Endometrial microvascular endothelial cells (primary cell): ENCODE results near the gene GNRHR. TPM values are rescaled to one million over a fixed set of nuclear protein-coding genes. Genes with fewer than 3 reads are reported as not detected.
"Not testable (repeated sequence)": the region's sequence is repeated elsewhere in the genome, so short reads cannot be mapped to it uniquely, and the experiment has no call there.

Experiments
- in situ Hi-C: cut with HindIII; loops from 2 replicates; pipeline ENCODE4 v1.10.0; 2017; ENCODE audit warnings: low sequenced_read_pairs, low pct_unique_long_range_greater_than_20kb; ENCODE audit errors: inconsistent ontology term
- total RNA-seq: library from RNA; depleted of rRNA; stranded (reverse); fragments of >200 nt; gene quantifications from one replicate; pipeline ENCODE4 v1.2.3, GENCODE V29; 2015; ENCODE audit errors: inconsistent ontology term

The GNRHR gene
- total RNA-seq: not detected

- in situ Hi-C loops: no loop called here
Measured at GRCh38 chr4:67754288-67754687, at the start of gene GNRHR. GNRHR (minus strand) TSS chr4:67754388; CDS start chr4:67754335, 53 bp downstream.

- in situ Hi-C loops: no loop called here
Measured at GRCh38 chr4:67796810-67797209, 42.6 kb upstream of the GNRHR start.

GRCh38 chr4:67790721-67791120 lies 36.5 kb upstream of the GNRHR start:
- in situ Hi-C loops: no loop called here

- in situ Hi-C loops: no loop called here
Measured at GRCh38 chr4:67787311-67787710, 33.1 kb upstream of the GNRHR start.

GRCh38 chr4:67785528-67785927 lies 31.3 kb upstream of the GNRHR start:
- in situ Hi-C loops: no loop called here

- in situ Hi-C loops: no loop called here
Measured at GRCh38 chr4:67779631-67780030, 25.4 kb upstream of the GNRHR start.

- in situ Hi-C loops: no loop called here
Measured at GRCh38 chr4:67776746-67777145, 22.6 kb upstream of the GNRHR start.

- in situ Hi-C loops: no loop called here
Measured at GRCh38 chr4:67770422-67770821, 16.2 kb upstream of the GNRHR start.

GRCh38 chr4:67765928-67766327 lies 11.7 kb upstream of the GNRHR start:
- in situ Hi-C loops: no loop called here

- in situ Hi-C loops: no loop called here
Measured at GRCh38 chr4:67765401-67765800, 11.2 kb upstream of the GNRHR start.

GRCh38 chr4:67764183-67764582 lies 10.0 kb upstream of the GNRHR start:
- in situ Hi-C loops: no loop called here

- in situ Hi-C loops: no loop called here
Measured at GRCh38 chr4:67762086-67762485, 7.9 kb upstream of the GNRHR start.

- in situ Hi-C loops: not testable (repeated sequence)
Measured at GRCh38 chr4:67756991-67757390, 2.8 kb upstream of the GNRHR start.

- in situ Hi-C loops: no loop called here
Measured at GRCh38 chr4:67755974-67756373, 1.8 kb upstream of the GNRHR start.

GRCh38 chr4:67751260-67751659 lies 2.9 kb downstream of the GNRHR start:
- in situ Hi-C loops: no loop called here

- in situ Hi-C loops: no loop called here
Measured at GRCh38 chr4:67750691-67751090, 3.5 kb downstream of the GNRHR start.

- in situ Hi-C loops: no loop called here
Measured at GRCh38 chr4:67749286-67749685, 4.9 kb downstream of the GNRHR start.

- in situ Hi-C loops: no loop called here
Measured at GRCh38 chr4:67746797-67747495, 7.2 kb downstream of the GNRHR start.

- in situ Hi-C loops: no loop called here
Measured at GRCh38 chr4:67744561-67745283, 9.5 kb downstream of the GNRHR start.

GRCh38 chr4:67743194-67743593 lies 11.0 kb downstream of the GNRHR start:
- in situ Hi-C loops: no loop called here
